Ammon's horn (tissue), 1 donor: ENCODE data around the gene SRSF1.

Experiments
- DNase-seq: peaks from one replicate; pipeline ENCODE4 v3.0.0-alpha.2; 2016; ENCODE audit warnings: low spot score

The SRSF1 gene

GRCh38 chr17:58019039-58019438, 12.0 kb upstream of the SRSF1 start:
- DNase-seq, result no peak

- no peak for DNase-seq
Observed at GRCh38 chr17:58010067-58010799, 3.2 kb upstream of the SRSF1 start.

GRCh38 chr17:58007781-58008706, 998 bp upstream of the SRSF1 start:
- no peak for DNase-seq

- DNase-seq, result peak; percentile 78
Observed at GRCh38 chr17:58006560-58006923, 504 bp downstream of the SRSF1 start.

- no peak for DNase-seq
Observed at GRCh38 chr17:58005728-58006559, 1.1 kb downstream of the SRSF1 start.

GRCh38 chr17:58005031-58005727, 1.9 kb downstream of the SRSF1 start:
- no peak for DNase-seq

- DNase-seq, result no peak
Observed at GRCh38 chr17:58004060-58004459, 3.0 kb downstream of the SRSF1 start.

- DNase-seq, result no peak
Observed at GRCh38 chr17:58002973-58003372, 4.1 kb downstream of the SRSF1 start.

- DNase-seq, result no peak
Observed at GRCh38 chr17:58002154-58002948, 4.7 kb downstream of the SRSF1 start.

GRCh38 chr17:58001461-58002124, 5.5 kb downstream of the SRSF1 start:
- DNase-seq, result no peak

GRCh38 chr17:57999496-58000017, 7.5 kb downstream of the SRSF1 start:
- DNase-seq, result peak; percentile 77

GRCh38 chr17:57999010-57999495, 8.0 kb downstream of the SRSF1 start:
- DNase-seq, result no peak

GRCh38 chr17:57997085-57997809, 9.8 kb downstream of the SRSF1 start:
- DNase-seq, result no peak

- DNase-seq, result peak; percentile 88
Observed at GRCh38 chr17:57995076-57995956, 11.7 kb downstream of the SRSF1 start.

- no peak for DNase-seq
Observed at GRCh38 chr17:57994436-57994835, 12.6 kb downstream of the SRSF1 start.

GRCh38 chr17:57993471-57994365, 13.3 kb downstream of the SRSF1 start:
- no peak for DNase-seq

GRCh38 chr17:57991537-57991936, 15.5 kb downstream of the SRSF1 start:
- DNase-seq, result no peak
